Jurkat, Clone E6-1 (cell line): Measurements from ENCODE around the gene DSTYK.

Experiments
- DNase-seq: peaks from one replicate; pipeline ENCODE4 v3.0.0-alpha.2; 2011; ENCODE audit warnings: low read depth, low spot score
- H3K4me3 ChIP-seq: 2 replicates; pipeline ENCODE4 v1.5.1; 2011; ENCODE audit warnings: mild to moderate bottlenecking, low read length, control low read depth, moderate library complexity

Gene DSTYK

GRCh38 chr1:205226868-205227583 lies 15.5 kb upstream of the DSTYK start:
- H3K4me3 ChIP-seq = peak overlapping the region; percentile 60
- no peak for DNase-seq

GRCh38 chr1:205225901-205226765 lies 14.6 kb upstream of the DSTYK start:
- H3K4me3 ChIP-seq = no peak overlapping the region
- no peak for DNase-seq

DNA sequence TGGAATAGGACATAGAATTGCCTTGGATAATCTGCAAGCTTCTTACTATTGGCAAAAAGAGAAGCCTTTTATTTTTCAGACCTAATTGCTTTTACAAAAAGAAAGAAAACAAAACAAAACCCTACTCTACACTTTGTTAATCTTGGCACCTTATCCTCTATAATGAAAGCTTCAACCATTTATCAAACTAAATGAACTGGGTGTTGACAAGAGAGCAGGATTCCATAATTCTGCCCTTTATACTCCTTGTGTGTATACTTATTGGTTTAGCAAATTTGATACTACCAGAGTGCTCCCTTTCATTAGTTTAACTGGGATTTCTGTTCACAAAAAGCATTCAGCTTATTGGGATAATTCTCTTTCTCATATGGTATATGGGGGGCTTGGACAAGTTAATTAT lies 13.2 kb upstream of the DSTYK start:
- DNase-seq = no peak
- no peak overlapping the region for H3K4me3 ChIP-seq

GRCh38 chr1:205220421-205220820 lies 8.9 kb upstream of the DSTYK start:
- no peak for DNase-seq
- H3K4me3 ChIP-seq = no peak overlapping the region

DNA sequence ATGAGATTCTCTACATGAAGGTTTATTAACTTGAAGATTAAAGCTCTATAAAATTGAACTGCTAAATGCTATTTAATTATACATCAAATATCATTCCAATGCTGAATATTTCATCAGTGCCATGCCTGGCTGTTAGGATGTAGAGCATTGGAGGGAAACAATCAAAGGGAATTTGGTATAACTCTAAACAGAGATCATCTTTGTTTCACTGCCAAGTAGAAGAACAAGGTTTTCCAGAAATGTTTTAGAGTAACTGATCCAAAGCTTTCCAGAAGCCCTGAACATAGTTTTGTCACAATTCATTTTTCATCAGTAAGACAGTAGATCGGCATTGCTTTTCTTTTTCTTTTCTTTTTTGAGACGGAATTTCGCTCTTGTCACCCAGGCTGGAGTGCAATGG lies 5.9 kb upstream of the DSTYK start:
- H3K4me3 ChIP-seq = no peak overlapping the region
- DNase-seq = no peak

- no peak for DNase-seq
- no peak overlapping the region for H3K4me3 ChIP-seq
Observed at GRCh38 chr1:205216588-205216987, 5.1 kb upstream of the DSTYK start.

- no peak overlapping the region for H3K4me3 ChIP-seq
- no peak for DNase-seq
Observed at GRCh38 chr1:205214756-205215155, 3.3 kb upstream of the DSTYK start.

- DNase-seq = no peak
- peak overlapping the region; percentile 68 for H3K4me3 ChIP-seq
Observed at GRCh38 chr1:205211839-205212536, 486 bp upstream of the DSTYK start.

DNA sequence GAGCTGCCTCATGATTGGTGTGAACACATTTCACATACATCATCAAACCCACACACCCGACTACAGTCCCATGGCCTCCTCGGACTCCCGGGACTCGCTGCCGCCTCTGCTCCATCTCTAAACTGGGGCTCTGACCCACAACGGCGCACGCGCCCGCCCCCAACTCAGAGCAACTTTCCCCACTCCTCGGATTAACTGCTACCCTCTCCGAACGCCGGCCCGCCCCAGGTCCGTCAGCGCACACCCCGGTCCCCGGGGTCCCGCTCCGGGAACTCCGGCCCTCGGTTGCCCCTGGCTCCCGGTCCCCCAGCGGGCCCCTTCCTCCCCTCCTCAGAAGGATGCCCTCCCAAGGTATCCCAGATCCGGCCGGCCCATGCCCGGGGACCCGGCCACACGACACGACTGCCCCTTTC lies 740 bp downstream of the DSTYK start:
- peak overlapping the region; percentile 68 for H3K4me3 ChIP-seq
- no peak for DNase-seq

- H3K4me3 ChIP-seq = no peak overlapping the region
- DNase-seq = no peak
Observed at GRCh38 chr1:205208811-205209210, 2.7 kb downstream of the DSTYK start.

- H3K4me3 ChIP-seq = no peak overlapping the region
- no peak for DNase-seq
Observed at GRCh38 chr1:205205055-205205454, 6.4 kb downstream of the DSTYK start.

DNA sequence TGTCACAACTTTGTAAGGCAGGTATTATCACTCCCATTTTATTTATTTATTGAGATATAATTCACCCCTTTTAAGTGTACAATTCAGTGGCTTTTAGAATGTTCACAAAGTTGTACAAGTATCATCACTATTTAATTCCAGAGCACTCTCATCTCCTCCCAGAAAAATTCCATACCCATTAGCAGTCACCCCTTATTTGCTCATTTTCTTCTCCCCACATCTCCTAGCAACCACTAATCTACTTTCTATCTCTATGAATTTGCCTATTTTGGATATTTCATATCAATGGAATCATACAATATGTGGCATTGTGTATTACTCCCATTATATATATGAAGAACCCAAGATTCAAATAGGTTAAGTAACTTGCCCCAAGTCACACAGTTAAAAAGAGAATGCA lies 7.0 kb downstream of the DSTYK start:
- no peak for DNase-seq
- H3K4me3 ChIP-seq = no peak overlapping the region

GRCh38 chr1:205199931-205200299 lies 11.6 kb downstream of the DSTYK start:
- DNase-seq = no peak
- H3K4me3 ChIP-seq = no peak overlapping the region

DNA sequence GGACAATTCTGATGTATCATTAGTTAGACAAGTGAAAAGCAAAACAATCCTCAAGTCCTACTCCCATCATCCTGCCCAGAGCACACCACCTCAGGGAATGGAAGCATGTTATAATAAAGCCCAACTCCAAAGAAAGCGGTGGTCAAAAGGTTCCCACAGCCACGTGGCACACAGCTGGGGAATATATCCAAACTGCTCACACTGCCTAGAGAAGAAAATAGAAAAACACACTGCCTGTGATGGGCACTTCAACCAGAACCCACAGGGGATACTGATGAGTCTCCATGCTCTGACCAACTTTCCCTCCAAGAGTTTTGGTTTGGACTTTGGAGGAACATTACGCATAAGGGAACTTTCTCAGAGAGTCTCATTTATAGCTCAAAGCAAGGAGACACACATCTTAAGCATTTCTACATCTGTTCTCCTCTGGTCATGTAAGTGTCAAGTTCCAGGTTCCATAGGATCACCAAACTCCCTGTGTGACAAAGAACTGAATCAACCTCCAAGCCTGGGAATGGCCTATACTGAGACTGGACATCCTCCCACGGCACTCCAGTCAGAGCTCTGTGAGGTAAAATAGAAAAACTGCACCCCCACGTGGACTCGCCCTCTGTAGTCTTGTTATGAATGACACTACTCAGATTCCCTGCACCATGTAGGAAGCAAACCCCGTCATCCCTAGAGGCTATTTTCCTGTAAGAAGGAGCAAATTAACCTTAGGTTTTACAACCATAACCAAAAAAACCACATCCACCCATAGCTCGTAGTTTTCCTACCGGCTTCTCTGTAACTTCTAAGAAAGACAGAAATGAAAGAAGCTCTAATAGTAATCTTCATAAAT lies 12.2 kb downstream of the DSTYK start:
- DNase-seq = peak; percentile 54
- H3K4me3 ChIP-seq = no peak overlapping the region

DNA sequence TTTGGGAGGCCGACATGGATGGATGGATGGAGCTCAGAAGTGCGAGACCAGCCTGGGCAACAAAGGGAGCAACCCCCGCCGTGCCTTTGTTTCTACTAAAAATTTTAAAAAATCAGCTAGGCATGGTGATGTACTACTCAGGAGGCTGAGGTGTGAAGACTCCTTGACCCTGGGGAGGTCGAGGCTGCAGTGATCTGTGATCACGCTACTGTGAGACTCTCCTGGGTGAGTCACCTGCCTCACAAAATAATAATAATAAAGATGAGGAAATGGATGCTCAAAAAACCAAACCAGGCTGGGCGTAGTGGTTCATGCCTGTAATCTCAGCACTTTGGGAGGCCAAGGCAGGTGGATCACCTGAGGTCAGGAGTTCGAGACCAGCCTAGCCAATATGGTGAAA lies 19.2 kb downstream of the DSTYK start:
- H3K4me3 ChIP-seq = no peak overlapping the region
- no peak for DNase-seq

DNA sequence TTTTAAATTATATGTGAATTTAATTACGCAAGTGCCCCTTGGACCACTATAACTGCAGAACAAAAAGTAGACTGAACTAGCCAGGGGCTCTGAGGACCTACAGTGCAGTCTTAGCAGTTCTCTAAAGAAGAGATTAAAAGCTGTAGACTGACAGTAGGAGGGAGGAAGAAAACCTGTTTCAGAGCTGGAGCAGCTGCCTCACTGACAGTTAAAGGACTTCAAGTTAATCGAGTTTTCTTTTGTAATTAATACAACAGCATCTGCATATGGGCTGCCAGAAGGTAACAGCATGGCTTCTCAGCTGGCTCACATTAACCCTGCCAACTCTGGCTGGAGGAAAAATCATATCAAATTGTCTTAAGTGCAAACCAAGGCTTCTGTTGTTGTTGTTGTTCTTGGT lies 19.9 kb downstream of the DSTYK start:
- H3K4me3 ChIP-seq = no peak overlapping the region
- DNase-seq = peak; percentile 48

DNA sequence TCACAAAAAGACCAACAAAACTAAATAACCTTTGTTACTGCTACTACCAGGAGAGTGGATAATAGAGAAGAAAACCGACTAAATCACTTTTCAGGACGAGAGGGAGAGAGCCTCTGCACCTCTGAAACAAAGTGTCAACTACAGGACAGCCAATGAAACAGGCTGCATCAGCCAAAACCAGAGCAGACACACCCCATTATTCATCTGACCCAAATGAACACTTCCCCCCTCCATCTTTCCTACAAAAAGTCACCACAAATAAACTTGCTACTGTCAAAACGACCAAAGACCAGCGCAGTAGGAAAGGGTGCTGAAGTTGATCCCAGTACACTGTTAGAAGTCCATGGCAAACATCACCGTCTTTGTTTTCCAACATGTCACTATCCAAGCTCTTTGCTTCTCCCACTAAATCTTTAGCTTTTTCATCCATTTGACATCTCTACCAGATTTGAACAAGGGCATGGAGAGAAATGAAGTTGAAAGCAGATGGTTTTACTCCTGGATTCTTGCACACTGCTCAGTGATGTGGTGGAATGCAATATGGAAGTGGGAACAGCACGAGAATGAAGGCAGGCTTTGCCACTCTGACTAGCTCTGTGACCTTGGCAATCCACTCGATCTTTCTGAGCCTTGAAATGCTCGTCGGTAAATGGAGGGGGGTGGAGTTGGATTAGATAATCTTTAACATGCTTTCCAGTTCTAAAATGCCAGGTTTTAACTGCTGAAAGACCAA lies 20.5 kb downstream of the DSTYK start:
- H3K4me3 ChIP-seq = no peak overlapping the region
- DNase-seq = no peak

GRCh38 chr1:205189131-205189530 lies 22.4 kb downstream of the DSTYK start:
- H3K4me3 ChIP-seq = no peak overlapping the region
- no peak for DNase-seq

DNA sequence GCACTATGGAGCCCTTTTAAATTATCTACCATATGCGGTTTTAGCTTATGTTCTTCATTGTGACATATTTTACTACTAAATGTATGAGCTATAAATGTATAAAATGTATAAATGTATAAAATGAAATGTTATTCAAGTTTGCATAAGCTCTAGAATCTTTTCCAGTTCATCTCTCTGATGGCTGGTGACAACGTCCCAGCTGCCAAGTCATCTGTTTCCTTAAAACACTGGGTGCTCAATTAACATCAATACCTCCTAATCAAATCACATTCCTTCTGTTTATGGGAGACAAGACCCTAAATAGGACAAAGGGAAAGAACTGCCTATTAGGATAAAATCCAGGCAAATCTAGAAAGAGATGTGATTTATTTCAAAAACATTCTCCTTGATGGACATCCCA lies 22.9 kb downstream of the DSTYK start:
- H3K4me3 ChIP-seq = no peak overlapping the region
- no peak for DNase-seq
